GM18499 (cell line): ENCODE data around the gene TRUB1.

Source experiments
- ATAC-seq: cut with Tn5 transposase; IDR thresholded peaks from one replicate; pipeline ENCODE4 v1.9.1; 2021; ENCODE audit warnings: moderate number of reproducible peaks; ENCODE audit not compliant: insufficient read depth, unreplicated experiment

TRUB1 gene

GRCh38 chr10:114973997-114974396 lies 36.0 kb downstream of the TRUB1 start:
- no peak for ATAC-seq

- no peak for ATAC-seq
Measured at GRCh38 chr10:114974625-114975024, 36.6 kb downstream of the TRUB1 start.

GRCh38 chr10:114975091-114975490 lies 37.1 kb downstream of the TRUB1 start:
- no peak for ATAC-seq

GRCh38 chr10:114982989-114983388 lies 45.0 kb downstream of the TRUB1 start:
- ATAC-seq: no peak

GRCh38 chr10:114987995-114988394 lies 50.0 kb downstream of the TRUB1 start:
- ATAC-seq: no peak

- ATAC-seq: no peak
Measured at GRCh38 chr10:114990586-114990985, 52.6 kb downstream of the TRUB1 start.

GRCh38 chr10:114990991-114991390 lies 53.0 kb downstream of the TRUB1 start:
- ATAC-seq: no peak

GRCh38 chr10:114992189-114992775 lies 54.3 kb downstream of the TRUB1 start:
- no peak for ATAC-seq

- ATAC-seq: no peak
Measured at GRCh38 chr10:114995468-114996247, 57.7 kb downstream of the TRUB1 start.

GRCh38 chr10:114996542-114996941 lies 58.5 kb downstream of the TRUB1 start:
- no peak for ATAC-seq

- no peak for ATAC-seq
Measured at GRCh38 chr10:114998993-114999392, 61.0 kb downstream of the TRUB1 start.

- ATAC-seq: peak; percentile 68
Measured at GRCh38 chr10:115001506-115002381, 63.7 kb downstream of the TRUB1 start.

- ATAC-seq: no peak
Measured at GRCh38 chr10:115003396-115003795, 65.4 kb downstream of the TRUB1 start.

- no peak for ATAC-seq
Measured at GRCh38 chr10:115004236-115004862, 66.4 kb downstream of the TRUB1 start.

GRCh38 chr10:115005771-115006170 lies 67.8 kb downstream of the TRUB1 start:
- ATAC-seq: no peak

- ATAC-seq: no peak
Measured at GRCh38 chr10:115018185-115018931, 80.4 kb downstream of the TRUB1 start.

GRCh38 chr10:115020449-115020848 lies 82.5 kb downstream of the TRUB1 start:
- no peak for ATAC-seq

- no peak for ATAC-seq
Measured at GRCh38 chr10:115022733-115023132, 84.7 kb downstream of the TRUB1 start.

- no peak for ATAC-seq
Measured at GRCh38 chr10:115023715-115024114, 85.7 kb downstream of the TRUB1 start.

- ATAC-seq: no peak
Measured at GRCh38 chr10:115024371-115024770, 86.4 kb downstream of the TRUB1 start.
